Measurements from ENCODE around the gene LRMDA.
"Not testable (repeated sequence)": the region's sequence is repeated elsewhere in the genome, so short reads cannot be mapped to it uniquely, and the experiment has no call there.

The LRMDA gene

GRCh38 chr10:75723319-75723980 lies 292.0 kb downstream of the LRMDA start:
- no peak for DNase-seq

- no peak for DNase-seq
Measured at GRCh38 chr10:75724047-75724446, 292.6 kb downstream of the LRMDA start.

DNA sequence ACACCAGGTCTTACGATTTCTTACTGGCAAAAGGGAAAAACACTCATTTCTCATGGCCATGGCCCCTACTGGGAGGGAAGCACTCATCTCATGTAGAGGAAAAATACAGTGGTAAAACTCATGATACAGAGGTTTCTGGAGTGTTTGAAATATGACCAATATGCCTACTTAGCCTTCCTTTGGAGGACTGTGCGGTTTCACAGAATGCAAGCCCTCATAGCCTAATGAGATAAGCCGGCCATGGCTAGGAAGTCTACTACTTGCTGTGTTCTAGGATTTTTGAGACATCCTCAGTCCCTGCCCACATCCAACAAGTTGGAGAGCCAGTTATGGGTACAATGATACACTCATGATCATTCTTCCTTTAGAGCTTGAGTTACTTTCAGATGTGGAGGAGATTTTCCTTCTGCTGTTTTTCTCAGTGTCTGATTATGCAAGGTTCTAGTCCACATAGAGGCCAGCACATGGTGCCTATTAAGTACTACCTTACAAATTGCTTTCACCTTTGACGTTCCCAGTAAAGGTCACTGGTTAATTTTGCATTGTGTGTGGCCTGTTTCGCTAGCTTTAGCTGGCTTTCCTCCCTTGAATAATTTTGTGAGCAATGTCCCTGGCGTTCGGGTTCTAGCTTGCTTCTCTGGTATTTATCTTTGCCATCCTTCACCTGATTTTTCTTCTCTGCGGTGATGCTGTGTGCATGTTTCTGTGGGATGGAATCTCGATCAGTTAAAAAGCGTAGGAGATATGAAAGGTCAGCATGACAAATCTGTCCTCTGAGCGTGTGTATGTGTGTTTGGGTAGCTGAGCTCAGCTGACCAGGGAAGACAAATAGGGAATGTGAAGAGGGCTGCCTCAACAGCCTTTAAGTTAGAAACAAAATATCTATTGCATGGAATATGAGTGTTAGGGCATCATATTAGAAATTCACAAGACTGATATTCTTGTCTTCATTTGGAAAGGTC lies 295.4 kb downstream of the LRMDA start:
- DNase-seq = no peak

- no peak for DNase-seq
Measured at GRCh38 chr10:75730847-75731246, 299.4 kb downstream of the LRMDA start.

- no peak for DNase-seq
Measured at GRCh38 chr10:75733135-75733890, 301.9 kb downstream of the LRMDA start.

DNA sequence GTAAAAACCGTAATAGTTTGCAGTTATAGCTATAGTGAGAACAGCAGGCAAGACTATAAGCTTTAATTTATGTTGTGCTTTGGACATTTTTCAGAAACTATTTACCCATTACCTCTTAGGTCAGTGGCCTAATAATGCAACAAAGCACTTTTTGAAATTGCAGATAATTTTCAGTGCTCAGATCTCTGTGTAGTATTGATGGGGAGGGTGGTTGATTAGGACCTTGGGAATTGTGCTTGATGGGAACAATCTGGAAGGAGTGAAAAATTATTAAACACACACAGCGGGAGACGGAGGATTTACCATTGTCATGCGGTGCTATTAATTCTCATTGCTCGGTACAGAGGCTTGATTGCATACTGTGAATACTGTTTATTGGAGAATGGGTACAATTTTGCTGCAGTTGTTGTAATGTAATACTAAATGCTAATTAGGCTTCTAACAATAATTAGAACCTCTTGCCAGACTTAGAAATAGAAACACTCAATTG lies 304.8 kb downstream of the LRMDA start:
- no peak for DNase-seq

GRCh38 chr10:75736889-75737579 lies 305.6 kb downstream of the LRMDA start:
- no peak for DNase-seq

- DNase-seq = no peak
Measured at GRCh38 chr10:75737580-75737949, 306.1 kb downstream of the LRMDA start.

DNA sequence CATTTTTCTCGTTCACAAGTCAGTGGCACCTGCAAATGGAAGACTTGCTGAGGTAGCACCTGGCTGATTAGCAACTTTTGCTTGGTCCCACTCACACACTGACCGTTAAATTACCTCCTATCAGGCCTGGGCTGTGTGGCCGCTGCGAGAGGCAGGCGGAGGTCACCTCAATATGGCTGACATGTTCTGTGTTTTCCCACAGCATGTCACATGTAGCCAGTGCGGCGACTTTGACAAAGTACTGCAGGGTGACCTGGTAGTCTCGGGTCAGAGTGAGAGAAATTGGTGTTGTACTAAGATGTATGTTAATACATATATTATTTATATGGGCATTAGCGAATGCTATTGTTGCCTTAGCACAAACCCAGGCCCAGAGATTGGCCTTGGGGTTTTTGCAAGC lies 307.5 kb downstream of the LRMDA start:
- no peak for DNase-seq

DNA sequence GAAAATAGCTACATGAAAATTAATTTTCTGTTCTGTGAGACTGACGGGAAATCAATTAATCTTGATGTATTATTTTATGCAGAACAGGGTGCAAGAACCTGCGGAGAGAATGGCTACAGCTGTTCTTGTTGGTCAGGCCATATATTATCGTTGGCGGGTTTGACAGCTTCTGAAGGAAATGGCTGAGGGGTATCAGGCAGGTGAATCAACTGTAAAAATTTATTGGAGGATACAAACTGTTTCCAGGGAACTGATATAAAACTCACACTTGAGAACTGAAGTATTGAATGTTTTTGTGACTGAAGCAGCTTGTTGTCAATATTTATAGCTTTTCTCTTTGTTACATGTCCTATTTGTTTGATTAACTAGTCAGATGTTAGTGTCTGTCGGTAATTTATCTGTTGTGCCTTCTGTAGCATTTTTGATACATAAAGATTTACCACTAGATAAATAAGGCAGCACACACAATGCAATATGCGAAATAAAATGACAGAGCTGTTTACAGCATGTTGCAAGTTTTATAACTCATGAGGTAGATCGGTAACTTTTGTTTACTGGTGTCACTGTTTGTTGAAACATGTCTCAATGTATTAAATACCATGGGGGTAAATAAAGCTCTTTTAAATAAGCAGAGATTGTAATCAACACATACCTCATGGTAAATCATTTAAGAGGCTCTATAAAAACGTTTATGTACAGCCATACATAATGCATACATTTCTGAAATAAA lies 308.2 kb downstream of the LRMDA start:
- no peak for DNase-seq

DNA sequence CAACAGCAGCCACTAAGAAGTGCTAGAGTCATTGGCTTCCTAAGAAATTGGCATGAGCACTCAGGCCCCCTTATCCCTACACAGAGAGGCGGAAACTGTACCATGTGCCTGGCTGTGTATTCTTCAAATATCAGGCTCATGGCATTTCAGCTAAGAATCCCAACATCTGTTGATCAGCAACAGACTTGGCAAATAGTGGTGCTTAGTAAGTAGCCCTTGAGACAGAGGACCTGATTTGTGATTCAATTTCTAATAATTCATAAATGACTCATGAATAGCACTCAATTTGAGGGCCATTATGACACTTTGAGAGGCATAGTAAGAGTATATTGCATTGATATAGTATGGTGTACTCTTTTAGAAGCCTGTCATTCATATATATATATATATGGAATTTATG lies 309.1 kb downstream of the LRMDA start:
- no peak for DNase-seq

DNA sequence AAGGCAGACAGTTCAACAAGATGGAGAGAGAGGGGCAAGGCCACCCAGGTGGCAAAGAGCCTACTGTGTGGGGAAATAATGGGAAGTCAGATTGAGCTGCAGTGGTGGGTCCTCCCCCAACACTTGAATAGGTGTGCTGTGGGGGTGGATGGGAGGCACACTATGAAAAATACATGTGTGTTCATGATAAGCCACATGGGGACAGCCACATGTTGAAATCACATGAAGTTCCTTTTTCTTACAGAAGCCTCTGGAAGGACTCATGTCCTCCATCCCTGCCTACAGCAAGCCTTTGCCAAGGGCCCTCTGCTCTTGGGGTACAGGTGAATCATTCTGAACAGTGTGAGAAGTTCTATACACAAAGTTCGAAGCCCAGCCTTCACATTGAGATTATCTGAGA lies 310.9 kb downstream of the LRMDA start:
- no peak for DNase-seq

- no peak for DNase-seq
Measured at GRCh38 chr10:75743291-75743778, 311.9 kb downstream of the LRMDA start.

DNA sequence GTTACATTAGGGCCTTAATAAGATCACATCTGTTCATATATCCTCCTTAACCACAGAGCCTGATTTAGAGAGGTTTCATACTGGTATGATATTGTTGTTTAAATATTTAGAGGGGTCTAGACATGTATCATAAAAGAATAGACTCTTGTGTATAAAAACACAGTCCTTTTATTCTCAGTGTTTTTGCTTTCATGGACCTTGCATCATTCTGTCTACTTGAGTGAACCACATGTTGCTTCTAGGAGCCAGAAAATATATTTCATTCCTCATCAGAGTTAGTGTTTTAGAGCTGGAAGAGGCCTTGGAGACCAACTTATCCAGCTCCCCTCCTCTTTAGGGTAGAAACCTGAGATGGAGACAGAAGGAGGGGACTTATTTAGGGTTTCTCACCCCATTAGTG lies 312.8 kb downstream of the LRMDA start:
- no peak for DNase-seq

GRCh38 chr10:75746356-75746755 lies 314.9 kb downstream of the LRMDA start:
- DNase-seq = no peak

- DNase-seq = not testable (repeated sequence)
Measured at GRCh38 chr10:75750093-75750875, 318.9 kb downstream of the LRMDA start.

DNA sequence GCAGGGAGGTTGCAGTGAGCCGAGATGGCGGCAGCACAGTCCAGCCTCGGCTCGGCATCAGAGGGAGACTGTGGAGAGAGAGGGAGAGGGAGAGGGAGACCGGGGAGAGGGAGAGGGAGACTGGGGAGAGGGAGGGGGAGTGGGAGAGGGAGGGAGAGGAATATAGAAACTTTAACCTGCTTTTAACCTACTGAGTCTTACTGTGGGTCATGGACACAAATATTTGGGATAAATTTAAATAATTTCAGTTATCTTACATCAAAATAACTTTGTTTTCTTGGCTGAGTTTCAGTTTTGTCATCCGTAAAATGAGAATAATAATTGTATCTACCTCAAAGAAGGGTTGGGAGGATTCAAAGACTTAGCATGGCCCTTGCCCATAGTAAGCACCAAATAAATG lies 319.8 kb downstream of the LRMDA start:
- no peak for DNase-seq

- no peak for DNase-seq
Measured at GRCh38 chr10:75753621-75754020, 322.2 kb downstream of the LRMDA start.

DNA sequence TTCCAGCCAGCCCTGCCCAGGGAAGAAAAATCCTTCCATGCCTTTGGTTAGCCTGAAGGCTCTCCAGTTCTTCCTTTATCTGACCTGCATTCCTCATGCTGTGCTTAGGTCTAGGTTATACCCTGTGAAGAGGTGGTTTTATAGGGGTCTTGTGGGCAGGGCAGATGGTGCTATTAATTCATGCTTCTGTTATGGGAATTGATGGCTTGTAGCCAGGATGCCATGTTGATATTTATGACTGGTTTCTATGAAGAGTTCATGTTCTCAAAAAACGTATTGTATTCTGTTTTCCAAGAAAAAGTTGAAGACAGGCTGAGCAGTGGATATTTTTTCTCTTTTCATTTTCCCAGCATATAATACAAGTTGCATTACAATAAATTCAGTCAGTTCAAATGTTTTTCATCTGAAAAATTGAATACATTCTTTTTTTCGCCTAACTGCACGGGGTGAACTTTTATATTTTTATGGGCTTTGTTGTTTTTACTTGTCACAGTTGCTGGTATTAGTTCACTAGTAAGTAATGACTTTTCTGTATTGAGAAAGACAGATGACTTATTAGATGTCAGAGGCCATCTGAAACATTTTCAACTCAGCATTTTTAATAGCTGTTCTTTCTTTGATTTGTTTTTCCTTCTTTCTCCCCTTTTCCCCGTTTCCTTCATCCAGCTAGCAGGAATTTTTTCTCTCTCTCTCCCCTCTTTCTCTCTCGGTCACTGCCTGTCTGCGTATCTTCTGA lies 322.8 kb downstream of the LRMDA start:
- no peak for DNase-seq

- no peak for DNase-seq
Measured at GRCh38 chr10:75755528-75755927, 324.1 kb downstream of the LRMDA start.

Data from NCI-H2171 (cell line).